ENCODE measurements around the gene SMIM23. TPM values are rescaled to one million over a fixed set of nuclear protein-coding genes. Genes with fewer than 3 reads are reported as not detected.

SMIM23 gene
- total and polyA plus RNA-seq, 2 experiments from 2014 or later: not detected

DNA sequence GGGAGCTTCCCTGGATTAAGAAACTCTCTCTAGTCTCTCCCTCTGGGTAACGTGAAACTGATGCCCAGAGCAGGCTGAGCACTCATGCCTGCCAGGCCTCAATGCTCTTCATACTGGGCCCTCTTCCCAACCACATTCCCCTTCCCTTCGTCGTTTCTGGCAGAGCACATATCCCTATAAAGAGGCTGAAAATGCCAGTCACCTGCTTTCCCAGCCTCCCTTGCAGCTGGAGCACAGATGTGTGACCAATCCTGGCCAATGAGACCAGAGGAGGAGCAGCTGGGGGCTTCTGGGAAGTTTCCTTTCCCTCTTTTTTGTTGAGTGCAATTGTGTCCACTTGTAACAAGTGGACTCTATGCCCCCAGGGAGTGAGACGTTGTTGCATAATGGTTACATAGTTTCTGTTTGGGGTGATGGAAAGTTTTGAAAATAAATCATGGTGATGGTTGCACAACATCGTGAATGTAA lies 30.2 kb upstream of the SMIM23 start (continued):
- TF ChIP-seq EZH2phosphoT487 (IDR thresholded peaks at IDR 0.05; ENCODE audit: unreplicated experiment) (no peak), REST (IDR thresholded peaks at IDR 0.05; ENCODE audit: unreplicated experiment) (no peak), JUNB (IDR thresholded peaks at IDR 0.05; ENCODE audit: unreplicated experiment) (no peak), CTCF (conservative IDR thresholded peaks at IDR 0.05; ENCODE audit: low read depth in 2 of 2) (no peak)

- no peaks in the 10 kb centered on the region for H3K36me3 ChIP-seq (ENCODE audit: insufficient read depth)
- no peak overlapping the region for H2AFZ ChIP-seq
- Mint-ChIP-seq H3K27ac (no peak overlapping the region), H3K9me3 (no peaks in the 10 kb centered on the region; the same call in 2 of the 3 replicates), H3K4me1 (no peaks in the 10 kb centered on the region), H3K4me3 (no peak overlapping the region), H3K27me3 (ENCODE audit: insufficient read depth, low read depth, poor library complexity) (peaks cover 2% of the 10 kb centered on the region), H3K36me3 (ENCODE audit: low read depth) (no peaks in the 10 kb centered on the region)
- no peaks in the 10 kb centered on the region for H3K27me3 ChIP-seq (ENCODE audit: insufficient read depth)
- H3K4me1 ChIP-seq (ENCODE audit: insufficient read depth): no peaks in the 10 kb centered on the region
- no peaks in the 10 kb centered on the region for H4K20me1 ChIP-seq (replicated peaks; ENCODE audit: insufficient read depth)
- no peak overlapping the region for H3K4me2 ChIP-seq
- no peaks in the 10 kb centered on the region for H3K9me2 ChIP-seq (ENCODE audit: insufficient read depth)
- no peak overlapping the region for H3K27ac ChIP-seq (ENCODE audit: low read depth)
- no peak overlapping the region for H3K4me3 ChIP-seq
- no peaks in the 10 kb centered on the region for H3F3A ChIP-seq (replicated peaks; ENCODE audit: low read depth)
- DNase-seq (ENCODE audit: low spot score): no peak
- ATAC-seq: no peak
- no peaks in the 10 kb centered on the region for H3K79me2 ChIP-seq (replicated peaks; ENCODE audit: insufficient read depth)
- TF ChIP-seq POLR2AphosphoS5 (IDR thresholded peaks at IDR 0.05; ENCODE audit: low read depth): no peak
- no peak for TF ChIP-seq CTCF (conservative IDR thresholded peaks at IDR 0.05; ENCODE audit: low read depth in 2 of 2)
- TF ChIP-seq ZNF114 (CRISPR knock-in tag; IDR thresholded peaks at IDR 0.05): no peak
- TF ChIP-seq, protein P1, sequence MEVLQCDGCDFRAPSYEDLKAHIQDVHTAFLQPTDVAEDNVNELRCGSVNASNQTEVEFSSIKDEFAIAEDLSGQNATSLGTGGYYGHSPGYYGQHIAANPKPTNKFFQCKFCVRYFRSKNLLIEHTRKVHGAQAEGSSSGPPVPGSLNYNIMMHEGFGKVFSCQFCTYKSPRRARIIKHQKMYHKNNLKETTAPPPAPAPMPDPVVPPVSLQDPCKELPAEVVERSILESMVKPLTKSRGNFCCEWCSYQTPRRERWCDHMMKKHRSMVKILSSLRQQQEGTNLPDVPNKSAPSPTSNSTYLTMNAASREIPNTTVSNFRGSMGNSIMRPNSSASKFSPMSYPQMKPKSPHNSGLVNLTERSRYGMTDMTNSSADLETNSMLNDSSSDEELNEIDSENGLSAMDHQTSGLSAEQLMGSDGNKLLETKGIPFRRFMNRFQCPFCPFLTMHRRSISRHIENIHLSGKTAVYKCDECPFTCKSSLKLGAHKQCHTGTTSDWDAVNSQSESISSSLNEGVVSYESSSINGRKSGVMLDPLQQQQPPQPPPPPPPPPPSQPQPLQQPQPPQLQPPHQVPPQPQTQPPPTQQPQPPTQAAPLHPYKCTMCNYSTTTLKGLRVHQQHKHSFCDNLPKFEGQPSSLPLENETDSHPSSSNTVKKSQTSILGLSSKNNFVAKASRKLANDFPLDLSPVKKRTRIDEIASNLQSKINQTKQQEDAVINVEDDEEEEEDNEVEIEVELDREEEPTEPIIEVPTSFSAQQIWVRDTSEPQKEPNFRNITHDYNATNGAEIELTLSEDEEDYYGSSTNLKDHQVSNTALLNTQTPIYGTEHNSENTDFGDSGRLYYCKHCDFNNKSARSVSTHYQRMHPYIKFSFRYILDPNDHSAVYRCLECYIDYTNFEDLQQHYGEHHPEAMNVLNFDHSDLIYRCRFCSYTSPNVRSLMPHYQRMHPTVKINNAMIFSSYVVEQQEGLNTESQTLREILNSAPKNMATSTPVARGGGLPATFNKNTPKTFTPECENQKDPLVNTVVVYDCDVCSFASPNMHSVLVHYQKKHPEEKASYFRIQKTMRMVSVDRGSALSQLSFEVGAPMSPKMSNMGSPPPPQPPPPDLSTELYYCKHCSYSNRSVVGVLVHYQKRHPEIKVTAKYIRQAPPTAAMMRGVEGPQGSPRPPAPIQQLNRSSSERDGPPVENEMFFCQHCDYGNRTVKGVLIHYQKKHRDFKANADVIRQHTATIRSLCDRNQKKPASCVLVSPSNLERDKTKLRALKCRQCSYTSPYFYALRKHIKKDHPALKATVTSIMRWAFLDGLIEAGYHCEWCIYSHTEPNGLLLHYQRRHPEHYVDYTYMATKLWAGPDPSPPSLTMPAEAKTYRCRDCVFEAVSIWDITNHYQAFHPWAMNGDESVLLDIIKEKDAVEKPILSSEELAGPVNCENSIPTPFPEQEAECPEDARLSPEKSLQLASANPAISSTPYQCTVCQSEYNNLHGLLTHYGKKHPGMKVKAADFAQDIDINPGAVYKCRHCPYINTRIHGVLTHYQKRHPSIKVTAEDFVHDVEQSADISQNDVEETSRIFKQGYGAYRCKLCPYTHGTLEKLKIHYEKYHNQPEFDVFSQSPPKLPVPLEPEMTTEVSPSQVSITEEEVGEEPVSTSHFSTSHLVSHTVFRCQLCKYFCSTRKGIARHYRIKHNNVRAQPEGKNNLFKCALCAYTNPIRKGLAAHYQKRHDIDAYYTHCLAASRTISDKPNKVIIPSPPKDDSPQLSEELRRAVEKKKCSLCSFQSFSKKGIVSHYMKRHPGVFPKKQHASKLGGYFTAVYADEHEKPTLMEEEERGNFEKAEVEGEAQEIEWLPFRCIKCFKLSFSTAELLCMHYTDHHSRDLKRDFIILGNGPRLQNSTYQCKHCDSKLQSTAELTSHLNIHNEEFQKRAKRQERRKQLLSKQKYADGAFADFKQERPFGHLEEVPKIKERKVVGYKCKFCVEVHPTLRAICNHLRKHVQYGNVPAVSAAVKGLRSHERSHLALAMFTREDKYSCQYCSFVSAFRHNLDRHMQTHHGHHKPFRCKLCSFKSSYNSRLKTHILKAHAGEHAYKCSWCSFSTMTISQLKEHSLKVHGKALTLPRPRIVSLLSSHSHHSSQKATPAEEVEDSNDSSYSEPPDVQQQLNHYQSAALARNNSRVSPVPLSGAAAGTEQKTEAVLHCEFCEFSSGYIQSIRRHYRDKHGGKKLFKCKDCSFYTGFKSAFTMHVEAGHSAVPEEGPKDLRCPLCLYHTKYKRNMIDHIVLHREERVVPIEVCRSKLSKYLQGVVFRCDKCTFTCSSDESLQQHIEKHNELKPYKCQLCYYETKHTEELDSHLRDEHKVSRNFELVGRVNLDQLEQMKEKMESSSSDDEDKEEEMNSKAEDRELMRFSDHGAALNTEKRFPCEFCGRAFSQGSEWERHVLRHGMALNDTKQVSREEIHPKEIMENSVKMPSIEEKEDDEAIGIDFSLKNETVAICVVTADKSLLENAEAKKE (CRISPR knock-in tag; IDR thresholded peaks at IDR 0.05): no peak
- no peak for TF ChIP-seq CREB1 (CRISPR knock-in tag; IDR thresholded peaks at IDR 0.05; ENCODE audit: low read depth)
- TF ChIP-seq ZNF331 (CRISPR knock-in tag; IDR thresholded peaks at IDR 0.05; ENCODE audit: low read depth): no peak
- no peak for TF ChIP-seq EZH2 (IDR thresholded peaks at IDR 0.05; ENCODE audit: low read depth, unreplicated experiment)
These were observed 27.6 kb upstream of the SMIM23 start for GRCh38 chr5:171757853-171758535.
